ENCODE measurements around the gene FAXC. TPM values are rescaled to one million over a fixed set of nuclear protein-coding genes. Genes with fewer than 3 reads are reported as not detected.

FAXC gene
- not detected for total RNA-seq

- no peak within 1 kb of the TSS for H3K27ac Mint-ChIP-seq
- peak; percentile 19 to 24 for DNase-seq
- no peaks in the 10 kb centered on the region for H3K9me3 Mint-ChIP-seq
- ATAC-seq (replicated peaks in 1 of 2): peak; percentile 69 to 76
- peaks cover 2% of the 10 kb centered on the region for H3K4me1 Mint-ChIP-seq (ENCODE audit: low read depth)
- H3K4me3 Mint-ChIP-seq: peak within 1 kb of the TSS; percentile 51 to 58
- H3K36me3 Mint-ChIP-seq (ENCODE audit: insufficient read depth in 2 of 2): no peaks in the 10 kb centered on the region
- peaks cover 74% of the 10 kb centered on the region for H3K27me3 Mint-ChIP-seq (ENCODE audit: low read depth)
These were observed at the start of gene FAXC for GRCh38 chr6:99349171-99350141. Gene FAXC, minus strand, starts transcription at chr6:99349674. Its CDS starts 302 bp downstream, at chr6:99349372.

- DNase-seq (no peak), ATAC-seq (replicated peaks in 1 of 2) (no peak)
- H3K27ac Mint-ChIP-seq: no peak overlapping the region
- no peaks in the 10 kb centered on the region for H3K9me3 Mint-ChIP-seq
- no peak overlapping the region for H3K4me3 Mint-ChIP-seq
- H3K27me3 Mint-ChIP-seq (ENCODE audit: low read depth): no peaks in the 10 kb centered on the region
- H3K4me1 Mint-ChIP-seq (ENCODE audit: low read depth): peaks cover 18% of the 10 kb centered on the region
- H3K36me3 Mint-ChIP-seq (ENCODE audit: insufficient read depth in 2 of 2): peaks cover 4 to 13% of the 10 kb centered on the region in 2 donors
These were observed 47.8 kb upstream of the FAXC start for GRCh38 chr6:99397287-99397686.

- Mint-ChIP-seq H3K27me3 (ENCODE audit: low read depth) (no peaks in the 10 kb centered on the region), H3K4me3 (peak within 1 kb of the TSS; percentile 93 to 97), H3K27ac (peak within 1 kb of the TSS; percentile 98), H3K4me1 (ENCODE audit: low read depth) (peaks cover 20% of the 10 kb centered on the region), H3K9me3 (no peaks in the 10 kb centered on the region), H3K36me3 (ENCODE audit: insufficient read depth in 2 of 2) (peaks cover 0 to 2% of the 10 kb centered on the region in 2 donors)
- ATAC-seq (replicated peaks in 1 of 2) (peak; percentile 90), DNase-seq (peak; percentile 76 to 78)
These were observed 44.4 kb upstream of the FAXC start, which contains the start of gene COQ3 for GRCh38 chr6:99393698-99394531. Gene COQ3, minus strand, starts transcription at chr6:99394195. Its CDS starts 16 bp downstream, at chr6:99394179.

GRCh38 chr6:99393366-99393697, 43.9 kb upstream of the FAXC start:
- peak overlapping the region; percentile 98 for H3K27ac Mint-ChIP-seq
- H3K4me1 Mint-ChIP-seq (ENCODE audit: low read depth): peaks cover 20% of the 10 kb centered on the region
- H3K4me3 Mint-ChIP-seq: peak overlapping the region; percentile 93 to 97
- DNase-seq: no peak
- H3K27me3 Mint-ChIP-seq (ENCODE audit: low read depth): no peaks in the 10 kb centered on the region
- peak; percentile 11 to 20 for ATAC-seq (replicated peaks in 1 of 2)
- no peaks in the 10 kb centered on the region for H3K9me3 Mint-ChIP-seq
- H3K36me3 Mint-ChIP-seq (ENCODE audit: insufficient read depth in 2 of 2): peaks cover 0 to 2% of the 10 kb centered on the region in 2 donors

GRCh38 chr6:99390896-99391295, 41.4 kb upstream of the FAXC start:
- no peaks in the 10 kb centered on the region for H3K9me3 Mint-ChIP-seq
- no peak overlapping the region for H3K4me3 Mint-ChIP-seq
- peaks cover 20% of the 10 kb centered on the region for H3K4me1 Mint-ChIP-seq (ENCODE audit: low read depth)
- H3K36me3 Mint-ChIP-seq (ENCODE audit: insufficient read depth in 2 of 2): no peaks in the 10 kb centered on the region
- ATAC-seq (replicated peaks in 1 of 2) (no peak), DNase-seq (no peak)
- H3K27ac Mint-ChIP-seq: no peak overlapping the region
- no peaks in the 10 kb centered on the region for H3K27me3 Mint-ChIP-seq (ENCODE audit: low read depth)

GRCh38 chr6:99384507-99384906, 35.0 kb upstream of the FAXC start:
- H3K36me3 Mint-ChIP-seq (ENCODE audit: insufficient read depth in 2 of 2): no peaks in the 10 kb centered on the region
- ATAC-seq (replicated peaks in 1 of 2) (no peak), DNase-seq (no peak)
- no peaks in the 10 kb centered on the region for H3K9me3 Mint-ChIP-seq
- no peaks in the 10 kb centered on the region for H3K27me3 Mint-ChIP-seq (ENCODE audit: low read depth)
- no peaks in the 10 kb centered on the region for H3K4me1 Mint-ChIP-seq (ENCODE audit: low read depth)
- no peak overlapping the region for H3K4me3 Mint-ChIP-seq
- H3K27ac Mint-ChIP-seq: no peak overlapping the region

GRCh38 chr6:99378636-99379035, 29.2 kb upstream of the FAXC start:
- no peak for ATAC-seq (replicated peaks in 1 of 2)
- H3K27me3 Mint-ChIP-seq (ENCODE audit: low read depth): no peaks in the 10 kb centered on the region

GRCh38 chr6:99369533-99369932, 20.1 kb upstream of the FAXC start:
- no peaks in the 10 kb centered on the region for H3K9me3 Mint-ChIP-seq
- DNase-seq (no peak), ATAC-seq (replicated peaks in 1 of 2) (no peak)
- H3K4me3 Mint-ChIP-seq: no peak overlapping the region
- no peaks in the 10 kb centered on the region for H3K36me3 Mint-ChIP-seq (ENCODE audit: insufficient read depth in 2 of 2)
- H3K4me1 Mint-ChIP-seq (ENCODE audit: low read depth): peaks cover under 1% of the 10 kb centered on the region
- H3K27ac Mint-ChIP-seq: no peak overlapping the region
- no peaks in the 10 kb centered on the region for H3K27me3 Mint-ChIP-seq (ENCODE audit: low read depth)

More at GRCh38 chr6:99378636-99379035, 29.2 kb upstream of the FAXC start:
- Mint-ChIP-seq H3K36me3 (ENCODE audit: insufficient read depth in 2 of 2) (no peaks in the 10 kb centered on the region), H3K9me3 (no peaks in the 10 kb centered on the region), H3K4me1 (ENCODE audit: low read depth) (no peaks in the 10 kb centered on the region), H3K4me3 (no peak overlapping the region), H3K27ac (no peak overlapping the region)
- DNase-seq: no peak

GRCh38 chr6:99366852-99367251, 17.4 kb upstream of the FAXC start:
- Mint-ChIP-seq H3K36me3 (ENCODE audit: insufficient read depth in 2 of 2) (no peaks in the 10 kb centered on the region), H3K4me1 (ENCODE audit: low read depth) (peaks cover 24% of the 10 kb centered on the region), H3K27ac (no peak overlapping the region), H3K4me3 (no peak overlapping the region), H3K9me3 (no peaks in the 10 kb centered on the region), H3K27me3 (ENCODE audit: low read depth) (peaks cover 1% of the 10 kb centered on the region)
- no peak for DNase-seq
- no peak for ATAC-seq (replicated peaks in 1 of 2)

GRCh38 chr6:99364026-99364425, 14.6 kb upstream of the FAXC start:
- DNase-seq (peak; percentile 20 to 27), ATAC-seq (replicated peaks in 1 of 2) (peak; percentile 78 to 87)
- no peaks in the 10 kb centered on the region for H3K36me3 Mint-ChIP-seq (ENCODE audit: insufficient read depth in 2 of 2)
- H3K27me3 Mint-ChIP-seq (ENCODE audit: low read depth): peaks cover 27% of the 10 kb centered on the region
- no peaks in the 10 kb centered on the region for H3K9me3 Mint-ChIP-seq
- peak overlapping the region in 1 of 2 donors; percentile 47 for H3K4me3 Mint-ChIP-seq
- peaks cover 24% of the 10 kb centered on the region for H3K4me1 Mint-ChIP-seq (ENCODE audit: low read depth)
- peak overlapping the region; percentile 63 for H3K27ac Mint-ChIP-seq

- peak overlapping the region; percentile 25 to 29 for H3K4me3 Mint-ChIP-seq
- DNase-seq (peak in 1 of 2 donors; percentile 11), ATAC-seq (replicated peaks in 1 of 2) (peak; percentile 76 to 78)
- H3K27me3 Mint-ChIP-seq (ENCODE audit: low read depth): peaks cover 30% of the 10 kb centered on the region
- no peaks in the 10 kb centered on the region for H3K9me3 Mint-ChIP-seq
- H3K27ac Mint-ChIP-seq: peak overlapping the region; percentile 63
- peaks cover 24% of the 10 kb centered on the region for H3K4me1 Mint-ChIP-seq (ENCODE audit: low read depth)
- no peaks in the 10 kb centered on the region for H3K36me3 Mint-ChIP-seq (ENCODE audit: insufficient read depth in 2 of 2)
These were observed 13.3 kb upstream of the FAXC start for GRCh38 chr6:99362678-99363268.

GRCh38 chr6:99359800-99360199, 10.3 kb upstream of the FAXC start:
- H3K4me3 Mint-ChIP-seq: no peak overlapping the region
- DNase-seq: no peak

More at GRCh38 chr6:99359800-99360199, 10.3 kb upstream of the FAXC start:
- no peak overlapping the region for H3K27ac Mint-ChIP-seq
- ATAC-seq (replicated peaks in 1 of 2): no peak
- peaks cover 24% of the 10 kb centered on the region for H3K4me1 Mint-ChIP-seq (ENCODE audit: low read depth)
- no peaks in the 10 kb centered on the region for H3K36me3 Mint-ChIP-seq (ENCODE audit: insufficient read depth in 2 of 2)
- no peaks in the 10 kb centered on the region for H3K9me3 Mint-ChIP-seq
- H3K27me3 Mint-ChIP-seq (ENCODE audit: low read depth): peaks cover 59% of the 10 kb centered on the region
